ENCODE data around the gene LCE2B. TPM values are rescaled to one million over a fixed set of nuclear protein-coding genes. Genes with fewer than 3 reads are reported as not detected.

LCE2B gene
- total and polyA plus RNA-seq, 2 of the 13 experiments (the other 11 are each of a cell fraction or from before 2014, with no cell fraction given): not detected

DNA sequence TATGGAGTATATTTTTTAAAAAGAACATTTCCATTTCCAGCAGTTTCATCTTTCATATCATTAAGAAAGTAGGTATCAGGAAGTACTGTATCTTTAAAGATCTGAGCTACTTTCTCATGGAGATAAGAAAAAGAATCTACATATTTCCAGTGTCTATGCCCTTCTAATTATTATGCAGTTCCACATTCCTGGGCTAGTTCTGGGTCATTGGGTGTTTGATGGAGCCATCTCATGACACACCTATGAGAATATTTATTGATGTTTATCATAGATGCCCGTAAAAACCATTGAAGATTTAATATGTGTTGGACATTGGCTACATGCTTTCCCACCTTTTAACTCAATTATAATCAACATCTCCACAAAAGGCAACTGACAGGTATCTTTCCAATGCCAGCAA is 43.1 kb downstream of the LCE2B start:
- no peak for TF ChIP-seq RFX5 (IDR thresholded peaks at IDR 0.05; ENCODE audit: low read depth, low read length)
- TF ChIP-seq ZNF792 (CRISPR knock-in tag; IDR thresholded peaks at IDR 0.05): no peak
- no peak for TF ChIP-seq ZKSCAN8 (CRISPR knock-in tag; IDR thresholded peaks at IDR 0.05; ENCODE audit: borderline replicate concordance)
- TF ChIP-seq ISL2 (CRISPR knock-in tag; IDR thresholded peaks at IDR 0.05): no peak
- TF ChIP-seq, protein P1, sequence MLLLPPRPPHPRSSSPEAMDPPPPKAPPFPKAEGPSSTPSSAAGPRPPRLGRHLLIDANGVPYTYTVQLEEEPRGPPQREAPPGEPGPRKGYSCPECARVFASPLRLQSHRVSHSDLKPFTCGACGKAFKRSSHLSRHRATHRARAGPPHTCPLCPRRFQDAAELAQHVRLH (CRISPR knock-in tag; IDR thresholded peaks at IDR 0.05; ENCODE audit: borderline replicate concordance, low read depth): no peak
- TF ChIP-seq SPEN (CRISPR knock-in tag; IDR thresholded peaks at IDR 0.05; ENCODE audit: low read depth): no peak
- TF ChIP-seq ZNF3 (CRISPR knock-in tag; IDR thresholded peaks at IDR 0.05): no peak
- TF ChIP-seq ZNF468 (CRISPR knock-in tag; IDR thresholded peaks at IDR 0.05): no peak
- no peak for TF ChIP-seq ZNF503 (CRISPR knock-in tag; IDR thresholded peaks at IDR 0.05)
- TF ChIP-seq ZFX (CRISPR knock-in tag; IDR thresholded peaks at IDR 0.05; ENCODE audit: low read depth): no peak
- TF ChIP-seq ATF7 (IDR thresholded peaks at IDR 0.05): no peak
- TF ChIP-seq ATF7 (CRISPR knock-in tag; IDR thresholded peaks at IDR 0.05): no peak
- no peak for TF ChIP-seq IRF2 (CRISPR knock-in tag; IDR thresholded peaks at IDR 0.05)
- no peak for TF ChIP-seq BATF2 (CRISPR knock-in tag; IDR thresholded peaks at IDR 0.05)
- TF ChIP-seq ZNF83 (CRISPR knock-in tag; IDR thresholded peaks at IDR 0.05; ENCODE audit: borderline replicate concordance): no peak
- TF ChIP-seq, protein P2, sequence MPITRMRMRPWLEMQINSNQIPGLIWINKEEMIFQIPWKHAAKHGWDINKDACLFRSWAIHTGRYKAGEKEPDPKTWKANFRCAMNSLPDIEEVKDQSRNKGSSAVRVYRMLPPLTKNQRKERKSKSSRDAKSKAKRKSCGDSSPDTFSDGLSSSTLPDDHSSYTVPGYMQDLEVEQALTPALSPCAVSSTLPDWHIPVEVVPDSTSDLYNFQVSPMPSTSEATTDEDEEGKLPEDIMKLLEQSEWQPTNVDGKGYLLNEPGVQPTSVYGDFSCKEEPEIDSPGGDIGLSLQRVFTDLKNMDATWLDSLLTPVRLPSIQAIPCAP (CRISPR knock-in tag; IDR thresholded peaks at IDR 0.05; ENCODE audit: low read depth): no peak
- TF ChIP-seq ZNF777 (CRISPR knock-in tag; IDR thresholded peaks at IDR 0.05): no peak
- no peak for TF ChIP-seq MNT (IDR thresholded peaks at IDR 0.05)
- H3K4me2 ChIP-seq (ENCODE audit: low read depth, low read length): no peak overlapping the region
- WGBS (ENCODE audit: low lambda C conversion rate): 8% methylated on average over 1 of the region's 1 CpG
- no peak for ATAC-seq
- H3K36me3 ChIP-seq (replicated peaks in 1 of 2; ENCODE audit: control insufficient read depth in 1 of 2, insufficient read depth in 2 of 2, low read length in 2 of 2): no peaks in the 10 kb centered on the region
- ChIA-PET POLR2A (no interaction called here), CTCF (ENCODE audit: low intra/inter-chr PET ratio, low total read pairs) (no interaction called here)
- no peak for DNase-seq (ENCODE audit: low spot score)
- BruUV-seq (replicated peaks): no TSS peak
- no peaks in the 10 kb centered on the region for H4K20me1 ChIP-seq (ENCODE audit: insufficient read depth, low read length)
- no peaks in the 10 kb centered on the region for H3K27me3 ChIP-seq (ENCODE audit: control insufficient read depth in 1 of 2, insufficient read depth in 2 of 2, low read length in 2 of 2)
- in situ Hi-C loops (cut with HindIII; ENCODE audit: extremely low pct_ligation_motif_present, low pct_unique_long_range_greater_than_20kb): no loop called here
- no peak overlapping the region for H3K27ac ChIP-seq (ENCODE audit: extremely low read length, insufficient read depth, low read length)
- H3K9ac ChIP-seq (ENCODE audit: insufficient read depth, low read depth, low read length): no peak overlapping the region
- no peaks in the 10 kb centered on the region for H3K79me2 ChIP-seq (ENCODE audit: insufficient read depth, low read length)
- intact Hi-C loops (cut with micrococcal nuclease; ENCODE audit: unreplicated experiment): no loop called here
- no peaks in the 10 kb centered on the region for H3K4me1 ChIP-seq (ENCODE audit: insufficient read depth, low read length)
- no peak overlapping the region for H3K4me3 ChIP-seq (replicated peaks in 1 of 3; ENCODE audit: insufficient read depth in 1 of 3, low read depth in 2 of 3, low read length in 3 of 3)
- no peak overlapping the region for H2AFZ ChIP-seq (ENCODE audit: low read length)
- no peak for FAIRE-seq
- no peaks in the 10 kb centered on the region for H3K9me3 ChIP-seq (ENCODE audit: low read length)
